ENCODE data around the gene ZC3H12C.
"Not testable (repeated sequence)": the region's sequence is repeated elsewhere in the genome, so short reads cannot be mapped to it uniquely, and the experiment has no call there.

The ZC3H12C gene

GRCh38 chr11:110186456-110186855 is 93.3 kb downstream of the ZC3H12C start:
- no peak for DNase-seq

- no peak for DNase-seq
Measured at GRCh38 chr11:110186867-110187266, 93.7 kb downstream of the ZC3H12C start.

GRCh38 chr11:110187731-110188130 is 94.5 kb downstream of the ZC3H12C start:
- no peak for DNase-seq

- DNase-seq = no peak
Measured at GRCh38 chr11:110190885-110191284, 97.7 kb downstream of the ZC3H12C start.

GRCh38 chr11:110192604-110193282 is 99.6 kb downstream of the ZC3H12C start:
- DNase-seq = not testable (repeated sequence)

GRCh38 chr11:110194211-110194766 is 101.1 kb downstream of the ZC3H12C start:
- DNase-seq = peak; percentile 19

GRCh38 chr11:110196241-110196754 is 103.1 kb downstream of the ZC3H12C start:
- DNase-seq = peak; percentile 15

GRCh38 chr11:110196884-110197420 is 103.8 kb downstream of the ZC3H12C start:
- peak; percentile 28 for DNase-seq

- peak; percentile 32 for DNase-seq
Measured at GRCh38 chr11:110198031-110198729, 105.0 kb downstream of the ZC3H12C start.

- peak; percentile 17 for DNase-seq
Measured at GRCh38 chr11:110199184-110199981, 106.2 kb downstream of the ZC3H12C start.

GRCh38 chr11:110200241-110200640 is 107.0 kb downstream of the ZC3H12C start:
- no peak for DNase-seq

- DNase-seq = no peak
Measured at GRCh38 chr11:110200836-110201235, 107.6 kb downstream of the ZC3H12C start.

GRCh38 chr11:110207123-110207522 is 113.9 kb downstream of the ZC3H12C start:
- no peak for DNase-seq

- DNase-seq = not testable (repeated sequence)
Measured at GRCh38 chr11:110208678-110209312, 115.6 kb downstream of the ZC3H12C start.

- DNase-seq = not testable (repeated sequence)
Measured at GRCh38 chr11:110209313-110209694, 116.1 kb downstream of the ZC3H12C start.

GRCh38 chr11:110217223-110217877 is 124.2 kb downstream of the ZC3H12C start:
- no peak for DNase-seq

- DNase-seq = no peak
Measured at GRCh38 chr11:110217936-110218335, 124.7 kb downstream of the ZC3H12C start.

- DNase-seq = no peak
Measured at GRCh38 chr11:110219006-110219785, 126.0 kb downstream of the ZC3H12C start.
